Osteoblast (primary cell): ENCODE measurements around the gene THSD7A. TPM values are rescaled to one million over a fixed set of nuclear protein-coding genes. Genes with fewer than 3 reads are reported as not detected.

Experiments used
- DNase-seq: peaks from one replicate; pipeline ENCODE4 v3.0.0; 2011; ENCODE audit warnings: low spot score, mixed read lengths; ENCODE audit not compliant: insufficient read length; ENCODE audit errors: missing footprints
- H2AFZ ChIP-seq: 2 replicates; pipeline ENCODE4 v1.6.0; 2011; ENCODE audit warnings: mild to moderate bottlenecking, low read length
- H3K27ac ChIP-seq: 2 replicates; pipeline ENCODE4 v1.5.1; 2011; ENCODE audit warnings: mild to moderate bottlenecking, low read depth, low read length, moderate library complexity
- H3K27me3 ChIP-seq: 2 replicates; pipeline ENCODE4 v1.6.0; 2012; ENCODE audit warnings: mild to moderate bottlenecking, control low read depth, inconsistent platforms, low read length, moderate library complexity; ENCODE audit not compliant: insufficient read depth
- H3K36me3 ChIP-seq: 2 replicates; pipeline ENCODE4 v1.5.1; 2011; ENCODE audit warnings: mild to moderate bottlenecking, low read length, control low read depth, moderate library complexity; ENCODE audit not compliant: insufficient read depth
- H3K4me1 ChIP-seq: 2 replicates; pipeline ENCODE4 v1.5.1; 2011; ENCODE audit warnings: mild to moderate bottlenecking, low read length, control low read depth, moderate library complexity; ENCODE audit not compliant: insufficient read depth
- H3K4me2 ChIP-seq: 2 replicates; pipeline ENCODE4 v1.6.0; 2011; ENCODE audit warnings: mild to moderate bottlenecking, low read length; ENCODE audit not compliant: insufficient read depth
- H3K4me3 ChIP-seq: fragments of 200-600 bp; sonication (generic); 3 replicates; pipeline ENCODE4 v1.5.1; 2012; ENCODE audit warnings: mild to moderate bottlenecking, low read length, inconsistent platforms; ENCODE audit not compliant: insufficient read depth
- H3K79me2 ChIP-seq: 2 replicates; pipeline ENCODE4 v1.6.0; 2012; ENCODE audit warnings: mild to moderate bottlenecking, low read length, control low read depth, inconsistent platforms; ENCODE audit not compliant: insufficient read depth
- H3K9me3 ChIP-seq: 2 replicates; pipeline ENCODE4 v1.5.1; 2011; ENCODE audit warnings: low read depth, low read length, control low read depth
- H4K20me1 ChIP-seq: 2 replicates; pipeline ENCODE4 v1.6.0; 2012; ENCODE audit warnings: mild to moderate bottlenecking, low read length, control low read depth; ENCODE audit not compliant: insufficient read depth
- CTCF ChIP-seq: IDR thresholded peaks from 2 replicates; pipeline ENCODE4 v1.5.1; 2011; ENCODE audit warnings: mild to moderate bottlenecking, low read depth, low read length, moderate library complexity; ENCODE audit errors: extremely low read depth
- total RNA-seq: library from RNA; depleted of rRNA; stranded (reverse); fragments of >200 nt; gene quantifications from 2 replicates; pipeline ENCODE4 v1.2.3, GENCODE V29; 2012

Gene THSD7A
- total RNA-seq, 1 donor: under 0.01 TPM

- H3K36me3 ChIP-seq: no peaks in the 10 kb centered on the region
- no peak overlapping the region for H3K4me2 ChIP-seq
- H3K9me3 ChIP-seq: no peaks in the 10 kb centered on the region
- no peak overlapping the region for H2AFZ ChIP-seq
- no peaks in the 10 kb centered on the region for H3K4me1 ChIP-seq
- no peak overlapping the region for H3K4me3 ChIP-seq
- no peaks in the 10 kb centered on the region for H3K79me2 ChIP-seq
- H4K20me1 ChIP-seq: no peaks in the 10 kb centered on the region
- H3K27ac ChIP-seq: no peak overlapping the region
- no peaks in the 10 kb centered on the region for H3K27me3 ChIP-seq
- TF ChIP-seq CTCF: no peak
- no peak for DNase-seq
These were observed 360.7 kb downstream of the THSD7A start for GRCh38 chr7:11471255-11471654.

- Histone ChIP-seq H3K79me2 (no peaks in the 10 kb centered on the region), H4K20me1 (no peaks in the 10 kb centered on the region), H3K36me3 (no peaks in the 10 kb centered on the region), H3K4me3 (no peak overlapping the region), H3K27ac (no peak overlapping the region), H2AFZ (no peak overlapping the region), H3K4me2 (no peak overlapping the region), H3K9me3 (no peaks in the 10 kb centered on the region), H3K27me3 (no peaks in the 10 kb centered on the region), H3K4me1 (no peaks in the 10 kb centered on the region)
- TF ChIP-seq CTCF: no peak
- DNase-seq: no peak
These were observed 362.8 kb downstream of the THSD7A start for GRCh38 chr7:11469028-11469745.

- Histone ChIP-seq H3K4me1 (no peaks in the 10 kb centered on the region), H3K9me3 (no peaks in the 10 kb centered on the region), H3K79me2 (no peaks in the 10 kb centered on the region), H3K36me3 (no peaks in the 10 kb centered on the region), H3K4me2 (no peak overlapping the region), H3K4me3 (no peak overlapping the region), H3K27ac (no peak overlapping the region), H3K27me3 (no peaks in the 10 kb centered on the region), H4K20me1 (no peaks in the 10 kb centered on the region), H2AFZ (no peak overlapping the region)
- no peak for TF ChIP-seq CTCF
- DNase-seq: no peak
These were observed 365.4 kb downstream of the THSD7A start for GRCh38 chr7:11466517-11467105.

- H3K27ac ChIP-seq: no peak overlapping the region
- no peaks in the 10 kb centered on the region for H3K27me3 ChIP-seq
- no peaks in the 10 kb centered on the region for H3K79me2 ChIP-seq
These were observed 367.4 kb downstream of the THSD7A start for GRCh38 chr7:11464624-11465023.

More at GRCh38 chr7:11464624-11465023, 367.4 kb downstream of the THSD7A start:
- Histone ChIP-seq H3K9me3 (no peaks in the 10 kb centered on the region), H2AFZ (no peak overlapping the region), H3K4me3 (no peak overlapping the region), H3K4me1 (no peaks in the 10 kb centered on the region), H3K4me2 (no peak overlapping the region), H4K20me1 (no peaks in the 10 kb centered on the region), H3K36me3 (no peaks in the 10 kb centered on the region)
- no peak for TF ChIP-seq CTCF
- DNase-seq: no peak
